CD4-positive, alpha-beta T cell treated with Interleukin-4 for 4 hours (primary cell): ENCODE data around the gene IGF2BP1.
"Not testable (repeated sequence)": the region's sequence is repeated elsewhere in the genome, so short reads cannot be mapped to it uniquely, and the experiment has no call there.

Experiments
- DNase-seq: peaks from one replicate; pipeline ENCODE4 v3.0.0-alpha.2; 2020

Gene IGF2BP1

DNA sequence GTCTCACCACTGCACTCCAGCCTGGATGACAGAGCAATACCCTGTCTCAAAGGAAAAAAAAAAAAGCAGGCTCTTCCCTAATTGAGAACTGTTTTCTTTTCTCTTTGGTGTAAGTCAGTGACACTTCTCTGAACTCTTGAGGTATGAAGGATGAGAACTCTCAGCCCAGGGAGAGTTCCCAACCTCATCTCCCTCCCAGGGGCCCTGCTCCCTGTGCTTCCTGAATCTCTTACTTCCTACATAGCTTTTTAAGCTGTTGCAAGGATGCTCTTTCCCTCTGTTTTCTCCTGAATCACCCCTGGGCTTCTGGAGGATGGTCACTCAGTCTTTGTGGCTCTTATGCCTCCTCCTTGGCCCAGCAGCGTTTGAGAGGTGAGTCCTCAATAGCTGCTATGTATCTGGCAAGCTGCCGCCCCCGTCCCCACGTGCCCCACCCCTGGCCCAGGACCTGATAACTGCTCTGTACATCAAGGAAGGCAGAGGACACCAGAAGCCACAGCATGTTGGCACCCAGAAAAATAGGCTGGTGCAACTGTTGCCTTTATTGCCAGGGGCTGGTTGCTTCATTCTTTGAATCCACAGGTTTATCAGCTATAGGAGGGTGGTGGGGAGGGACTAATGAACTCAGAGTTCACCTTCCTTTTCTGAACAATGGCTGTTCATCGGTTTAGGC is 24.0 kb downstream of the IGF2BP1 start:
- DNase-seq, result no peak

DNA sequence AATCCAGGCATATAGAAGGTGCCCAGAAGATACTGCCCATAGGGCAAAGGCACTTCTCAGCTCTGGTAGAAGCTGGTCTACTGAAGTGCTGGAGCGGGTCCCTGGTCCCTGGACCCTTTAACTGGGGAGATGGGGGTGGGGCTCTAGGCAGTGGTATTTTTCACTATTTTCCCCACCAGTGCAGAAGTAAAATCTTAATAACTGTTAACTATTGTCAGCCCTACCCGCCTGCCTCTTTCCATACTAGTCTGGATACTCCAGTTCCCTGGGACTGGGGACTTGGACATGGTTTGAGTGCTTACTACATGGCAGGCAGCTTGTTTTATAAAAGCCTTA is 24.6 kb downstream of the IGF2BP1 start:
- DNase-seq, result no peak

DNA sequence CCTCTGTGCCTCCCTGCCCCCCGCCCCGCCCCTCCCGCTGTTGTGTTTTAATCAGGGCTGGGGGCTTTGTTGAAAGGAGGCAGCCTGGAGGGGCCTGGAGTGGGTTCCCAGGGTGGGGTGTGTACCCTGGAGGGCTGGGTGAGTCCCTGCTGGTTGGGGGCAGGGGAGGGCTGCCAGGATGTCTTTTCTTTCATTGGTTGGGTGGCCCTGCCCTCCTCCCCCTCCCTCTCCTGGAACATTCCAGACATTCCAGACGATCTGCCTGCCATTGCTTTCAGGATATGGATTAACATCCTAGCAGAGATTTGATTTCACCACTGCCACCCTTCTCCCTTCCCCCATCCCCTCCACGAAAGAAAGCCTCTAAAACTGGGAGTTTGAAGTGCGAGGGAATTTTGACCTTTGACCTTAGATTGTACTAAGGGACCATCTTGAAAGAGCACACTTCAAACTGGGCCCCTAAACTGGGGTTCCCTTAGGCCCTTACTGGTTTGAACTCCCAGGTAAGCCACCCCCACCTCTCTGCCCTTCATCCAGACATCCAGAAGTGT is 25.3 kb downstream of the IGF2BP1 start:
- no peak for DNase-seq

DNA sequence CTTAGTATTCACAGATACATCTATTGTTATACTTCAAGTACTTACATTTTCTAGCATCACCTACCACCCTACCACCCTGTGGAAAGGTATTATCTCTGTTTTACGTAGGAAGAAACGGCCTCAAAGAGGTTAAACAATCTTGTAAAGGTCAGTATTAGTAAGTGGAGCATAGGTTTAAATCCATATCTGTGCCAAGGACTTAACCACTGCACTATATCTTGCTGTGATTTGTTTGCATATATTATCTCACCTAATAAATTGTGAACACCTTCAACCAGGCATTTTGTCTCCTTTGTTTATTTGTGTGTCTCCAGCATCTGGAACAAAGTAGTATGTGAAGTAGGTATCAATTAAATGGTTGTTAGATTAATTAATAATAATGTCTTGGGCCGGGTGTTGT is 27.3 kb downstream of the IGF2BP1 start:
- no peak for DNase-seq

DNA sequence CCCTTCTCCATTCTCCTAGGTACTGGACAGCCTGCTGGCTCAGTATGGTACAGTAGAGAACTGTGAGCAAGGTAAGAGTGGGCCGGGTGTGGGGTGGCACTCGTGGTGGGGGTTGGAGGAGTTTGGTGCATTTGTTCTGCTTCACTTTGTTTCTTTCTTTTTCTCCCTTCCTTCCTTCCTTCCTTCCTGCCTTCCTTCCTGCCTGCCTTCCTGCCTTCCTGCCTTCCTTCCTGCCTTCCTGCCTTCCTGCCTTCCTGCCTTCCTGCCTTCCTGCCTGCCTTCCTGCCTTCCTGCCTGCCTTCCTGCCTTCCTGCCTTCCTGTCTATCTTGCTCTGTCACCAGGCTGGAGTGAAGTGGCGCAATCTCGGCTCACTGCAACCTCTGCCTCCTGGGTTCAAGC is 29.3 kb downstream of the IGF2BP1 start:
- DNase-seq, result not testable (repeated sequence)

DNA sequence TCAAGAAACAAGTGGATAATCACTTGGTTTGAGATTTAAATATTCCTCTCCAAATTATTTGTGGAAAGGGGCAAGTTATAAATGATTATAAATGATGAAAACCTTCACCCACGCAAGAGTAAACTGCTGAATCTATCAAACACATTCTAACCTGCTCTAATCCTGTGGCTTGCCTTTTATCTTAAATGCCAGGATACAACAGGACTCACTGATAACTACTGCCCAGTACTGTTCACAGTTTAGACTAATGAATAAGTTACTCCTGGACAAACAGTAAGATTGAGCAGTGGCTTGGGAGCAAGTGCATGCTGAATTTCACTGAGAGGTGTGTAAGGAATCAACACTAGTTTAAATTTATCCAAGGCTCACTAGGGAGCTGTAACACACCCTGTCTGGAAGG is 31.1 kb downstream of the IGF2BP1 start:
- no peak for DNase-seq

DNA sequence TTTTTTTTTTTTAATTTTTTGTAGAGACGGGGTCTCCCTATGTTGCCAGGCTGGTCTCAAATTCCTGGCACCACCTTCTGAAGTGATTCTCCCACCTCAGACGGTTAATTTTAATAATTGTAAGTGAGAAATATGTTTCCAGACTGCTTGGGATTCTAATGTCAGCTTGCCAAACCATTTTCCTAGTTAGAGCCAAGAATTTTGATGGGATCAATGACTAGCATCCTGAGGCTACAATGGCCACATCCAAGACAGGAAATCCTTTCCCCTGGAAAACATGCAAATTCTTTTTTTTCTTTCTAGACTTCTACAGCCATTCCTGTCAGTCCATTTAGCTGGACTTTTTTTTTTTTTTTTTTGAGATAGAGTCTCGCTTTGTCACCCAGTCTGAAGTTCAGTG is 32.6 kb downstream of the IGF2BP1 start:
- DNase-seq, result no peak

DNA sequence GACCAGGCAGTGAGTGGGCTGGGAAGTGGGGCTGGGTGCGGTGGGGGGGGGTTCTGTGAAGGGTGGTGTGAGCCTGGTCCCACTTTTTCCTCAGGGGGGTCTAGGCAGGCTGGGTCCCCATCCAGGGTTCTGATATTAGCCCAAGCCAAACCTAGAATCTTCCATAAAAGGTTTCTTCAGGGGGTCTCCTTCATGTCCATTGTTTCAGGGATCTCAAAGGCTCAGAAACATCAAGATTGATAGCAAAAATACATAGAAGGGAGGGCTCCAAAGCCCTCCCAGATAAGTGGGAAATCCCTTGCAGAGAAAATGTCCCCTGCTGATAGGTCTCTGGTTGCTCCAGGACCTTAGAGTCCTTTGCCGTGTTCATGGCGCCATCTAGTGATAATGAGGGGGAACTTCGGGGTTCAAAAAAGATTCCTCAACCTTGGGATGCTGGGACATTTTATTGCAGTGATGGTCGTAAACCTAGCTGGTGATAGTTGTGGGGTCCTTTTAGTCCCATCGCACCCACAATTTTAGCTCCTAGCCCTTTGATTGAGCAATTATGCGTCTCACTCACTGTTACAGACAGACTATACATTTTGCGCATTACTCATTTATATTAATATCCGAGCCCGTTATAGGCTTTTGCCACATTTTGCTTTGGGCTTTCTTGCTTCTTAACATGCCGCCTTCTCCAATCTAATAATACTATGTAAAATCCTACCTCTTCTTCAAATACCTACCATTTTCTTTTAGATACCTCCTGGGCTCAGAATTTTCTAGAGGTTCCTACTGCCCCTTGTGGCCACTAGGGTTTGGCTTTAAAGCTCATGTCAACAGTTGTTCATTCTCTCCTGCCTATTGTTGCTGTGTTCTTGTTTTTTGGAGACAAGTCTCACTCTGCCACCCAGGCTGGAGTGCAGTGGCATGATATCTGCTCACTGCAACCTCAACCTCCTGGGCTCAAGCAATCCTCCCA is 35.1 kb downstream of the IGF2BP1 start:
- DNase-seq, result peak; percentile 54

DNA sequence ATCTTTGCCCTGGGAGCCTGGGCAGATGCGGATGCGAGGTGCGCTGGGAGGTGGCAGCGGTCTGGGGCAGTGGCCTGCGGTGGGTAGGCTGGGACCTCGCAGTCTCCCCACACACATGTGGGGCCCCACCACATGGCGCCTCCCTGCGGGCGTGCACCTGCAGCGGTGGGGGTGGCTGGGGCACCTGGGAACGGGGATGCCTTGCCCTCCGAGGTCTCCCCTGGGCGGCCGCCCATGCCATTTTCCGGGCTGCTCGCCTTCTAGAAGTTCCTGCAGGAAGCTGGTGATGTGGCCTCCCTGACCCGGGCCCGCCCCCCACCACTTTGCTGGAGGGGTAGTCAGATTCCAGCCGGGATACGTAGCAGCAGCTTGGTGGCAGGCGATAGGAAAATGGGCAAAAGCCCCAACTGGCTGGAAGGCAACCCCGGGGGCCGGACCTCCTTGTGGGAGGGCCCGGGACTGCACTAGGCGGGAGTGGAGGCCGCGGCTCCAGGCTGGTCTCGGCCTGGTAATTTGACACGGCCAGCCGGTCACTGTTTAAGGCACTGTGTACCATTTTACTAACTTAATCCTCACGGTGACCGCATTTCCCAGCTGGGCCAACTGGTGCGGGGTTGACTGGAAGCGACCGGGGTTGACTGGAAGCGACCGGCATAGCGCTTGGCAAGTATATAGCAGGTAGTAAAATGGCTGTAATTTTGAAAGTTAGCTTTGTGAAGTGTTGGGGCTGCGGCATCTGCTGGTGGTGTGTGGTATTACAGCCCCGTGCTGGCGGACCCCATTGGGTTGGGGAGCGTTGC is 38.5 kb downstream of the IGF2BP1 start:
- peak; percentile 15 for DNase-seq

DNA sequence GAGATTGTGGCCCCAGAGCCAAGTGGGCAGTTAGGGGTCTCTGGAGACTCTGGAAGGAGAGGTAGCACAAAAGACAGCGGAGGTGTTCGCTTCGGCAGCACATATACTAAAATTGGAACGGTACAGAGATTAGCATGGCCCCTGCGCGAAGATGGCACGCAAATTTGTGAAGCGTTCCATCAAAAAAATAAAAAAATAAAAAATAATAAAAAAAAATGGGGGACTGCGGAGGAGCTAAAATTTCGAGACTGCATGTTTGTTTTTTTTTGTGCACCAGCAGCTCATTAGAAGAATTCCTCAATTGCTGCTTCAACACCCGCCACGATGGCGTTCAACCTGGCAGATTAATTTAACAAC is 39.1 kb downstream of the IGF2BP1 start:
- no peak for DNase-seq

DNA sequence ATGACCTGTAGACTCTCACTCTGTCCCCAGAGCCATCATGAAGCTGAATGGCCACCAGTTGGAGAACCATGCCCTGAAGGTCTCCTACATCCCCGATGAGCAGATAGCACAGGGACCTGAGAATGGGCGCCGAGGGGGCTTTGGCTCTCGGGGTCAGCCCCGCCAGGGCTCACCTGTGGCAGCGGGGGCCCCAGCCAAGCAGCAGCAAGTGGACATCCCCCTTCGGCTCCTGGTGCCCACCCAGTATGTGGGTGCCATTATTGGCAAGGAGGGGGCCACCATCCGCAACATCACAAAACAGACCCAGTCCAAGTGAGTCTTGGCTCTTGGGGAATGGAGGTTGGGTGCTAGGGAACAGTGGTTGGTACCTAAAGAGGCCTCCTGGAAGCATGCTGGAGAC is 41.0 kb downstream of the IGF2BP1 start:
- DNase-seq, result no peak

DNA sequence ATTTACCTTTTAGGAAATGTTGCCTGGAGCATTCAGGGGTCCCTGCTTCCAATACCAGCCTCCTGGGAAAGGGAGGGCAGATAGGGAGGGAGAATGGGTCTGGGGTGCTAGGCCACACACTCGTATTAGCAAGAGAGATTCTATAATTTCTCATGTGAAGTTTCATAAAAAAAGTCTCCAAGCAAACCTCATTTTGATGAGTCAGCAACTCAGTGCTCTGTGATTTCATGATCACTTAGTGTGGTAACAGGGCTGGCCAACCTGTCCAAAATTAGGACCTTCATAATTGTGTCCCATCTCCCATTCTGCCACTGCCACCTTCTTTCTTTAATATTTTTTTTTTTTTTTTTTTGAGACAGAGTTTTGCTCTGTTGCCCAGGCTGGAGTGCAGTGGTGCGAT is 41.4 kb downstream of the IGF2BP1 start:
- DNase-seq, result no peak

DNA sequence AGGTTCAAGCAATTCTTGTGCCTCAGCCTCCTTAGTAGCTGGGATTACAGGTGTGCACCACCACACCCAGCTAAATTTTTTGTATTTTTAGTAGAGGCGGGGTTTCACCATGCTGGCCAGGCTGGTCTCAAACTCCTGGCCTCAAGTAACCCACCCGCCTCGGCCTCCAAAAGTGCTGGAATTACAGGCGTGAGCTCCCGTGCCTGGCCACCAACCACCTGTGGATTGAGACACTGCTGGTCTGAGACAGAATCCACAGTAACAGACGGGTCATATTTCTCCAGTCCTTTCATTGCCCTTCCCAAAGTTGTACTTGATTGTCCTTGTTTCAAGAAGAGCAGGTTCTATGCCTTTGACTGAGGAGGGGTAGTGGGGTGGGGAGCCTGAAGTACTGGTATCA is 42.3 kb downstream of the IGF2BP1 start:
- DNase-seq, result not testable (repeated sequence)

DNA sequence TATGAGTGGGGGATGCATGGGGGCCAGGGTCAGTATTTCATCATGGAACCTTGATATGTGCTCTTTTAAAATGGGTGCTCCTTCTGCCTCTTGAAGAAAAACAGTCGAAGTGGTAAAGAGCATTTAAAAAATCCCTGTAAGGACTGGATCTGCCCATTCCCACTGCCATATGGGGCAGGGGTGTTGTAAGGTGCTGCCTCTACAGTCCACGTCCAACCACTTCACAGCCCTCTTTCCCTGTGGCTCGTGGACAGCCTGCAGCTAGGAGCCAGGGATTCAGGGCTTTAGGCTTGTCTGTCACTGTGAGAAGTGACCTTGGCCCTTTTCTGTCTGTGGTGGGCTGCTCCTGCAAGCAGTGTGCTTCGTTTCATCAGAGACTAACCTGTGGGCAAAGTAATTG is 44.3 kb downstream of the IGF2BP1 start:
- no peak for DNase-seq

DNA sequence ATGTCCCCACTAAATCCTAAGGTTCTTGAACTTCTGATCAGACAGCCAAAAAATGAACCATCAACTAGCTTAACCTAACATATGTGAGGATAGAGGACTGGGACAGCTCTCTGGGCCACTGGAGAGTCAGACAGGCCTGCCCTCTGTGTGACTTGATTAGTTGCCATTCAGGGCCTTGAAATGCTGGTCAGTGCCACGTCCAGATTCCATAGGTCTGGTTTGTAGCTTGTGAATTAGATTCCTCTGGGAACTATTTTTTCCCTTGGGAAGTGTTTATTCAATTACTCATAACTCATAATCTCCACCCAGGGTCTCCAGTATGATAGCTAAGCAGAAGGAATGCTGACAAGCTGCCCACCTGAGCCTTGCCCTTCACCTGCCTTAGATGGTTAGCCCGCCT is 48.2 kb downstream of the IGF2BP1 start:
- DNase-seq, result no peak

DNA sequence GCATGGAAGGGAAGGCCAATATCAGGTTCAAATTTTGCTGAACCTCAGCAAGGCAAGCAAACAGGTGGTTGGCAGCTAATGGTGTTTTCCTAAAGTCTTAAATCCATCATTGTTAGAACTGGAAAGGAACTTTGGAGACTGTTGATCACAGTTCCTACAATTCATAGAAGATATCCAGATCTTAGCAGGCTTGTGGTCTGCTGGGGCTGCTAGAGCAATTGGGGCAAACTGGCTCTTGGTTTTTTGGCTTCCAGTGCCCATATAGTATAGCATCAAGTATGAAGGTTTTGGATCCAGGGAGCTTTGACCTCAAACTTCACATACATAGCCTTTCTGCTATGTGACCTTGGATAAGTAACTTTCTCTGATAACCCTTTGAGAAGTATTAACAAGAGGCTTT is 49.7 kb downstream of the IGF2BP1 start:
- no peak for DNase-seq

DNA sequence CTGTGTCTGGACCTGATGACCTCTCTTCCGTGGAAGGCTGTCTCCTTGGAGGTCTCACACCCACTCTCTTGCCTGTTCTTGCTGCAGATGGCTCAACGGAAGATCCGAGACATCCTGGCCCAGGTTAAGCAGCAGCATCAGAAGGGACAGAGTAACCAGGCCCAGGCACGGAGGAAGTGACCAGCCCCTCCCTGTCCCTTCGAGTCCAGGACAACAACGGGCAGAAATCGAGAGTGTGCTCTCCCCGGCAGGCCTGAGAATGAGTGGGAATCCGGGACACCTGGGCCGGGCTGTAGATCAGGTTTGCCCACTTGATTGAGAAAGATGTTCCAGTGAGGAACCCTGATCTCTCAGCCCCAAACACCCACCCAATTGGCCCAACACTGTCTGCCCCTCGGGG is 52.1 kb downstream of the IGF2BP1 start:
- DNase-seq, result no peak

DNA sequence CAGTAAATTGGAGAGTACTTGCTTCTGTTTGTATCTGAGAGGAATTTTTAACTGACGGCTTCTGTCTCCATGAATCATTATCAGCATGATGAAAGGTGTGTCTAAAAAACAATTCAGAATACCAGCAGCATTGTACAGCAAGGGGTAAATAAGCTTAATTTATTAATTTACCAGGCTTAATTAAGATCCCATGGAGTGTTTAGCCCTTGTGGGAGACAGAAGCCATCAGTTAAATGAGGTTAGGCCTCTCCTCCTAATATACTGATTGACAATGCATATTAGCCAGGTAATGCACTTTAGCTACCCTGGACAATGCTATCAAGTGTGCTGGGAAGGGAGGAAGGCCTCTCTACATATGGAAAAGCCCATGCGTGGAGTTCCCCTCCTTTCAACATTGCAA is 53.4 kb downstream of the IGF2BP1 start:
- DNase-seq, result no peak

DNA sequence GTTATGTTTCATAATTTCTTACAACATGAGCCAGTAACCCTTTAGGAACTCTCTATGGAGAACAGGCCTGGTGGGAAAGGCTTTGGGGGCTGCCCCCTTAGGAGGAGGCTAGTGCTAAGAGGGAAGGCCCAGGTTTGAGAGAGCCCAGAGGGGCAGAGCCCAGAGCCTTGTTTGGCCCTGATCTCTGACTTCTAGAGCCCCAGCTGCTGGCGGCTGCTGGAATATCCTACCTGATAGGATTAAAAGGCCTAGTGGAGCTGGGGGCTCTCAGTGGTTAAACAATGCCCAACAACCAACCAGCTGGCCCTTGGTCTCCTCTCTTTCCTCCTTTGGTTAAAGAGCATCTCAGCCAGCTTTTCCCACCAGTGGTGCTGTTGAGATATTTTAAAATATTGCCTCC is 54.1 kb downstream of the IGF2BP1 start:
- DNase-seq, result no peak

DNA sequence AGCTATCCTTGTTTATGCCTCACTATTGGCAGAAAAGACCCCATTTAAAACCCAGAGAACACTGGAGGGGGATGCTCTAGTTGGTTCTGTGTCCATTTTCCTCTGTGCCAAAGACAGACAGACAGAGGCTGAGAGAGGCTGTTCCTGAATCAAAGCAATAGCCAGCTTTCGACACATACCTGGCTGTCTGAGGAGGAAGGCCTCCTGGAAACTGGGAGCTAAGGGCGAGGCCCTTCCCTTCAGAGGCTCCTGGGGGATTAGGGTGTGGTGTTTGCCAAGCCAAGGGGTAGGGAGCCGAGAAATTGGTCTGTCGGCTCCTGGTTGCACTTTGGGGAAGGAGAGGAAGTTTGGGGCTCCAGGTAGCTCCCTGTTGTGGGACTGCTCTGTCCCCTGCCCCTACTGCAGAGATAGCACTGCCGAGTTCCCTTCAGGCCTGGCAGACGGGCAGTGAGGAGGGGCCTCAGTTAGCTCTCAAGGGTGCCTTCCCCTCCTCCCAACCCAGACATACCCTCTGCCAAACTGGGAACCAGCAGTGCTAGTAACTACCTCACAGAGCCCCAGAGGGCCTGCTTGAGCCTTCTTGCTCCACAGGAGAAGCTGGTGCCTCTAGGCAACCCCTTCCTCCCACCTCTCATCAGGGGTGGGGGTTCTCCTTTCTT is 56.1 kb downstream of the IGF2BP1 start:
- DNase-seq, result no peak

DNA sequence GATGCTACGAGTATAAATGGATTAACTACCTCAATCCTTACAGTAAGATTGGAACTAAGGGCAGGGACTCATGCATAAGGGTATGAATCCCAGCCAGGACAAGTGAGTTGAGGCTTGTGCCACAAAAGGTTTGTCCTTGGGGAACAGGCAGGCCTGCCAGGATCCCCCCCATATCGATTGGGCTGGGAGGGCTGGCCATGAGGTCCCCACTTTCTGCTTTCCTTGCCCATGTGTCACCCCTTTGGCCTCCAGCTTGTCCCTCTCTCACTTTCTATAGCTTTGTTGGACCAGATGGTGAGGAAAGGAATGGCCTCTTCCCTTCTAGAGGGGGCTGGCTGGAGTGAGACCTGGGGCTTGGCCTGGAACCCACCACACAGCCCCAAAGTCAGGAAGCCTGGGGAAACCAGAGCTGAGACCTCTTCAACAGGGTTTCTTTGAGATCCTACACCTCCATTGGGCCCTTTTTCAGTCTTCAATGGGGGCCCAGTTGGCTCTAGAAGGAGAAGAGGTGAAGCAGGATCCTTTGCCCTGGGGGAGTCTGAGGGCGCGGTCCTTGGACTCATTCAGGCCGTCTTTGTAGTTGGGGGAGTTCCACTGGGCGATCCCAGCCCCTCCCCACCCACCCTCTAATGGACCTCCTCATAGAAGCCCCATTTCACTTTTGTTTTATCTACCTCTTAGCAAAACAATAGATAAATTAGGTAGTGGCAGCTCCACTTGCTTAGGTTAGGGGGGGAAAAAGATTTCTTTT is 57.3 kb downstream of the IGF2BP1 start:
- no peak for DNase-seq
